Vagina (tissue), 2 donors: Measurements from ENCODE around the gene POLN. TPM values are rescaled to one million over a fixed set of nuclear protein-coding genes. Genes with fewer than 3 reads are reported as not detected.

Experiments used
- DNase-seq, 2 donors: peaks; one replicate each; pipeline ENCODE4 v3.0.0-alpha.2; 2017; ENCODE audit errors: extremely low spot score in 2 of 2
- H3K27ac ChIP-seq: fragments of 200-600 bp; sonication (generic); one replicate; pipeline ENCODE4 v1.5.1; 2019
- H3K27me3 ChIP-seq: fragments of 200-600 bp; sonication (generic); one replicate; pipeline ENCODE4 v1.5.1; 2019
- H3K36me3 ChIP-seq, 2 donors: fragments of 200-600 bp; sonication (generic); one replicate each; pipeline ENCODE4 v1.5.1; 2017 to 2019
- H3K4me1 ChIP-seq: fragments of 200-600 bp; sonication (generic); one replicate; pipeline ENCODE4 v1.5.1; 2019
- H3K4me3 ChIP-seq, 2 donors: fragments of 200-600 bp; sonication (generic); 1 replicate in 1 of 2; 2 replicates in 1 of 2; pipeline ENCODE4 v1.5.1; 2016 to 2019
- H3K9me3 ChIP-seq: fragments of 200-600 bp; sonication (generic); one replicate; pipeline ENCODE4 v1.5.1; 2019
- POLR2A ChIP-seq, 2 donors: fragments of 450-650 bp; IDR thresholded peaks; one replicate each; pipeline ENCODE4 v1.6.1; 2017; ENCODE audit warnings: antibody characterized with exemption in 2 of 2, mild to moderate bottlenecking in 2 of 2, moderate library complexity in 2 of 2
- POLR2AphosphoS5 ChIP-seq, 2 donors: sonication (generic); formaldehyde crosslinking; IDR thresholded peaks; one replicate each; pipeline ENCODE4 v1.9.0; 2017; ENCODE audit warnings: antibody characterized with exemption in 2 of 2, mild to moderate bottlenecking in 2 of 2, low read depth in 1 of 2; ENCODE audit not compliant: insufficient read depth in 1 of 2
- intact Hi-C: fragments of 100-400 bp; cut with DNase I; formaldehyde crosslinking; loops from one replicate; pipeline ENCODE4 v1.15.1; 2023
- total RNA-seq: library from RNA; depleted of rRNA; stranded (reverse); fragments of >200 nt; gene quantifications from one replicate; pipeline ENCODE4 v1.2.3, GENCODE V29; 2016
- TF ChIP-seq, protein P1 (sequence below), 3 experiments: fragments of 450-650 bp in 2 of 3; fragments of 200-600 bp in 1 of 3; sonication (generic) in 1 of 3; IDR thresholded peaks; one replicate each; pipeline ENCODE4 v1.5.1; 2017 to 2019; ENCODE audit warnings: antibody characterized with exemption in 3 of 3, mild to moderate bottlenecking in 2 of 3, moderate library complexity in 2 of 3

Gene POLN
- total RNA-seq, 1 donor from 2014 or later, result 3.9 TPM

DNA sequence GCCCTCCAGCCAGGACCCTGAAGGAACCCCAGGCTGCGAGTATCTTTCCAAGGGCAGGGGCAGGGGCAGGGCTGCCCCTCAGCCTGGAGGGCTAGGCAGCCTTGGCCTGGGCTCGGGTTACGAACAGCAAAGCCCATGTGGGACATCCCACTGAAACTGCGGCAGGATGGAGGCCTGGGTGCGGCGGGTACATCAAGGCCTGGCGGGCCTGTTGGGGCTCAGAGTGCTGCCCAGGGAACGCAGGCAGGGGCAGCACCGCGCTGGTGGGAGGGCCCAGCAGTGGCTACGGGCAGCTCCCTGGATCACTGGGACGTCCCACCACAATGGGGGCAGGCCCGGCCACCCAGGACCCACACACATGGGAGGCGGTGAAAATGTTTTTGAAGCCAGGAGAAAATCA, 171.9 kb downstream of the POLN start:
- Histone ChIP-seq H3K4me1 (no peaks in the 10 kb centered on the region), H3K27me3 (no peaks in the 10 kb centered on the region), H3K36me3 (no peaks in the 10 kb centered on the region), H3K9me3 (no peaks in the 10 kb centered on the region), H3K4me3 (no peak overlapping the region), H3K27ac (no peak overlapping the region)
- no peak for DNase-seq
- TF ChIP-seq POLR2AphosphoS5 (IDR thresholded peaks at IDR 0.05; ENCODE audit: insufficient read depth in 1 of 2, low read depth in 1 of 2), result no peak
- TF ChIP-seq, protein P1, sequence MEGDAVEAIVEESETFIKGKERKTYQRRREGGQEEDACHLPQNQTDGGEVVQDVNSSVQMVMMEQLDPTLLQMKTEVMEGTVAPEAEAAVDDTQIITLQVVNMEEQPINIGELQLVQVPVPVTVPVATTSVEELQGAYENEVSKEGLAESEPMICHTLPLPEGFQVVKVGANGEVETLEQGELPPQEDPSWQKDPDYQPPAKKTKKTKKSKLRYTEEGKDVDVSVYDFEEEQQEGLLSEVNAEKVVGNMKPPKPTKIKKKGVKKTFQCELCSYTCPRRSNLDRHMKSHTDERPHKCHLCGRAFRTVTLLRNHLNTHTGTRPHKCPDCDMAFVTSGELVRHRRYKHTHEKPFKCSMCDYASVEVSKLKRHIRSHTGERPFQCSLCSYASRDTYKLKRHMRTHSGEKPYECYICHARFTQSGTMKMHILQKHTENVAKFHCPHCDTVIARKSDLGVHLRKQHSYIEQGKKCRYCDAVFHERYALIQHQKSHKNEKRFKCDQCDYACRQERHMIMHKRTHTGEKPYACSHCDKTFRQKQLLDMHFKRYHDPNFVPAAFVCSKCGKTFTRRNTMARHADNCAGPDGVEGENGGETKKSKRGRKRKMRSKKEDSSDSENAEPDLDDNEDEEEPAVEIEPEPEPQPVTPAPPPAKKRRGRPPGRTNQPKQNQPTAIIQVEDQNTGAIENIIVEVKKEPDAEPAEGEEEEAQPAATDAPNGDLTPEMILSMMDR (IDR thresholded peaks at IDR 0.05), result no peak
- no peak for TF ChIP-seq POLR2A (IDR thresholded peaks at IDR 0.05)
- intact Hi-C loops, result no loop called here

- intact Hi-C loops, result no loop called here
- H3K27me3 ChIP-seq, result no peaks in the 10 kb centered on the region
- TF ChIP-seq POLR2AphosphoS5 (IDR thresholded peaks at IDR 0.05; ENCODE audit: insufficient read depth in 1 of 2, low read depth in 1 of 2) (no peak), POLR2A (IDR thresholded peaks at IDR 0.05) (no peak)
- TF ChIP-seq, protein P1 (IDR thresholded peaks at IDR 0.05), result no peak
- H3K27ac ChIP-seq, result no peak overlapping the region
- no peak for DNase-seq
- H3K4me1 ChIP-seq, result no peaks in the 10 kb centered on the region
- H3K9me3 ChIP-seq, result no peaks in the 10 kb centered on the region
- no peaks in the 10 kb centered on the region for H3K36me3 ChIP-seq
- no peak overlapping the region for H3K4me3 ChIP-seq
Observed at GRCh38 chr4:2069161-2069971, 172.6 kb downstream of the POLN start.

GRCh38 chr4:2068566-2068965, 173.4 kb downstream of the POLN start:
- Histone ChIP-seq H3K27me3 (no peaks in the 10 kb centered on the region), H3K27ac (no peak overlapping the region), H3K4me1 (no peaks in the 10 kb centered on the region), H3K9me3 (no peaks in the 10 kb centered on the region), H3K36me3 (no peaks in the 10 kb centered on the region), H3K4me3 (no peak overlapping the region)
- TF ChIP-seq POLR2A (IDR thresholded peaks at IDR 0.05) (no peak), POLR2AphosphoS5 (IDR thresholded peaks at IDR 0.05; ENCODE audit: insufficient read depth in 1 of 2, low read depth in 1 of 2) (no peak)
- TF ChIP-seq, protein P1 (IDR thresholded peaks at IDR 0.05), result no peak
- intact Hi-C loops, result no loop called here
- DNase-seq, result no peak

GRCh38 chr4:2068198-2068470, 173.8 kb downstream of the POLN start:
- no peak overlapping the region for H3K27ac ChIP-seq
- no peaks in the 10 kb centered on the region for H3K9me3 ChIP-seq
- intact Hi-C loops, result no loop called here
- H3K36me3 ChIP-seq, result no peaks in the 10 kb centered on the region
- no peak for TF ChIP-seq POLR2AphosphoS5 (IDR thresholded peaks at IDR 0.05; ENCODE audit: insufficient read depth in 1 of 2, low read depth in 1 of 2)
- TF ChIP-seq, protein P1 (IDR thresholded peaks at IDR 0.05), result no peak
- TF ChIP-seq POLR2A (IDR thresholded peaks at IDR 0.05), result no peak
- H3K27me3 ChIP-seq, result no peaks in the 10 kb centered on the region
- no peak overlapping the region for H3K4me3 ChIP-seq
- H3K4me1 ChIP-seq, result no peaks in the 10 kb centered on the region
- DNase-seq, result no peak

- no peaks in the 10 kb centered on the region for H3K27me3 ChIP-seq
Observed at GRCh38 chr4:2067446-2068197, 174.3 kb downstream of the POLN start.

More at GRCh38 chr4:2067446-2068197, 174.3 kb downstream of the POLN start:
- TF ChIP-seq POLR2A (IDR thresholded peaks at IDR 0.05), result no peak
- TF ChIP-seq POLR2AphosphoS5 (IDR thresholded peaks at IDR 0.05; ENCODE audit: insufficient read depth in 1 of 2, low read depth in 1 of 2), result no peak
- TF ChIP-seq, protein P1 (IDR thresholded peaks at IDR 0.05), result no peak
- Histone ChIP-seq H3K9me3 (no peaks in the 10 kb centered on the region), H3K4me3 (no peak overlapping the region), H3K36me3 (no peaks in the 10 kb centered on the region), H3K4me1 (no peaks in the 10 kb centered on the region), H3K27ac (no peak overlapping the region)
- DNase-seq, result no peak
- intact Hi-C loops, result no loop called here
